NOMO-1 treated with DMSO at 0.1 percent for 48 hours (cell line): ENCODE results near the gene PDE1C.

Experiments
- DNase-seq: peaks from one replicate; lab custom pipeline; 2025; ENCODE audit not compliant: unreplicated experiment; lab: John Stamatoyannopoulos, UW

PDE1C gene

GRCh38 chr7:31724696-31725095 is 345.5 kb downstream of the PDE1C start:
- DNase-seq, result no peak

- no peak for DNase-seq
These were observed 349.8 kb downstream of the PDE1C start for GRCh38 chr7:31720366-31720765.

GRCh38 chr7:31716355-31716754 is 353.9 kb downstream of the PDE1C start:
- no peak for DNase-seq

- DNase-seq, result no peak
These were observed 360.0 kb downstream of the PDE1C start for GRCh38 chr7:31710171-31710570.

GRCh38 chr7:31707089-31707488 is 363.1 kb downstream of the PDE1C start:
- no peak for DNase-seq

GRCh38 chr7:31705377-31705776 is 364.8 kb downstream of the PDE1C start:
- DNase-seq, result peak; percentile 53

GRCh38 chr7:31702354-31702753 is 367.9 kb downstream of the PDE1C start:
- DNase-seq, result no peak
